ENCODE data around the gene CCDC201. TPM values are rescaled to one million over a fixed set of nuclear protein-coding genes. Genes with fewer than 3 reads are reported as not detected.

Gene CCDC201
- polyA plus RNA-seq, 1 of the 3 experiments (the other 2 are of a cell fraction), result not detected

DNA sequence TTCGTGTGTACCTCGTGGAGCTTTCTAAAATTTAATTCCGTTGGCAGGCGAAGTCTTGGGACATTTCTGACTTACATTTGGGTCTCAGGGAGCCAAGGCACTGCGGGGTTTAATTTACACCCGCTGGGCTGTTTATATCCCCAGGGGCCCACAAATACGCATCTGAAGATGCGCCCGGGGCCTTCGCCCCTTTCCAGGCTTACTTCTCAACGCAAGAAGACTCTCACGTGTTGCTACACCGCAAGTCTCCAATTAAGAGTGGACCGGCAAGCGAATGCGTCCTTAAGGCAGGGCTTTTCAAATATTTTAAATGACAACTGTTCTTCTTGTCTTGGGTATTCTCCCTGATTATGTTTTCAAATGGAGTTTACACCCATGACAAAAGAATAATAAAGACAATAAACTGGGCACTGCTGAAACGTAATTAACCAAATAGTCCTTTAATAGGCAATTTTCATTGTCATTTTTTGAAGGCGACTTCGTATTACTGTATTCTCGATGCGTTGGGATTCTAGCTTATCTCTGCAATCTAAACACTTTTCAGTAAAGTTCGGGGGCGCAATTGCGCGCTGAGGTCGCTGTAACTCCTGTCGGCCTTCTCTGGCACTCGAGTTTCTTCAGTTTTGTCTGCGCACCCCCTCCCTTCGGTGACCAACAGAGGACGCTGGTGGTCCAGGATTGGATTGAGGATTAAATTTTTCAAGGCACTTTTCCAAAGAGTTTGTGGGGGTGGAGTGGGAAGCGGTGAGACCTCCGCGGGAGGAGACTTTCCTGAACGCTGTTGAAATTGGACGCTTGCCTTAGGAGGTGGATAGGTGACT is 49.0 kb upstream of the CCDC201 start (continued):
- TF ChIP-seq, protein P1, sequence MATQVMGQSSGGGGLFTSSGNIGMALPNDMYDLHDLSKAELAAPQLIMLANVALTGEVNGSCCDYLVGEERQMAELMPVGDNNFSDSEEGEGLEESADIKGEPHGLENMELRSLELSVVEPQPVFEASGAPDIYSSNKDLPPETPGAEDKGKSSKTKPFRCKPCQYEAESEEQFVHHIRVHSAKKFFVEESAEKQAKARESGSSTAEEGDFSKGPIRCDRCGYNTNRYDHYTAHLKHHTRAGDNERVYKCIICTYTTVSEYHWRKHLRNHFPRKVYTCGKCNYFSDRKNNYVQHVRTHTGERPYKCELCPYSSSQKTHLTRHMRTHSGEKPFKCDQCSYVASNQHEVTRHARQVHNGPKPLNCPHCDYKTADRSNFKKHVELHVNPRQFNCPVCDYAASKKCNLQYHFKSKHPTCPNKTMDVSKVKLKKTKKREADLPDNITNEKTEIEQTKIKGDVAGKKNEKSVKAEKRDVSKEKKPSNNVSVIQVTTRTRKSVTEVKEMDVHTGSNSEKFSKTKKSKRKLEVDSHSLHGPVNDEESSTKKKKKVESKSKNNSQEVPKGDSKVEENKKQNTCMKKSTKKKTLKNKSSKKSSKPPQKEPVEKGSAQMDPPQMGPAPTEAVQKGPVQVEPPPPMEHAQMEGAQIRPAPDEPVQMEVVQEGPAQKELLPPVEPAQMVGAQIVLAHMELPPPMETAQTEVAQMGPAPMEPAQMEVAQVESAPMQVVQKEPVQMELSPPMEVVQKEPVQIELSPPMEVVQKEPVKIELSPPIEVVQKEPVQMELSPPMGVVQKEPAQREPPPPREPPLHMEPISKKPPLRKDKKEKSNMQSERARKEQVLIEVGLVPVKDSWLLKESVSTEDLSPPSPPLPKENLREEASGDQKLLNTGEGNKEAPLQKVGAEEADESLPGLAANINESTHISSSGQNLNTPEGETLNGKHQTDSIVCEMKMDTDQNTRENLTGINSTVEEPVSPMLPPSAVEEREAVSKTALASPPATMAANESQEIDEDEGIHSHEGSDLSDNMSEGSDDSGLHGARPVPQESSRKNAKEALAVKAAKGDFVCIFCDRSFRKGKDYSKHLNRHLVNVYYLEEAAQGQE (IDR thresholded peaks at IDR 0.05; ENCODE audit: low read depth, low read length), result no peak
- TF ChIP-seq RAD21 (IDR thresholded peaks at IDR 0.05; ENCODE audit: low read length) (peak; percentile 93), MXI1 (IDR thresholded peaks at IDR 0.05; ENCODE audit: low read depth, low read length) (no peak), NRF1 (IDR thresholded peaks at IDR 0.05; ENCODE audit: low read depth, low read length) (no peak), EZH2phosphoT487 (IDR thresholded peaks at IDR 0.05; ENCODE audit: borderline replicate concordance, low read depth) (no peak), GABPA (IDR thresholded peaks at IDR 0.05; ENCODE audit: low read depth) (no peak), TEAD4 (IDR thresholded peaks at IDR 0.05; ENCODE audit: borderline replicate concordance, insufficient read depth) (no peak), CHD2 (IDR thresholded peaks at IDR 0.05; ENCODE audit: low read length, partially characterized antibody) (no peak), RXRA (IDR thresholded peaks at IDR 0.05; ENCODE audit: borderline replicate concordance, low read depth) (no peak), SIN3A (IDR thresholded peaks at IDR 0.05; ENCODE audit: borderline replicate concordance, low read depth, low read length) (no peak), RFX5 (IDR thresholded peaks at IDR 0.05; ENCODE audit: low read length) (no peak), GATA2 (CRISPR knock-in tag; IDR thresholded peaks at IDR 0.05) (0 out of 2 replicates have a peak, but pooled peaks have one; percentile 27), TAF1 (IDR thresholded peaks at IDR 0.05; ENCODE audit: borderline replicate concordance, low read depth, low read length) (no peak), MEF2A (IDR thresholded peaks at IDR 0.05; ENCODE audit: borderline replicate concordance, low read depth) (no peak)
- TF ChIP-seq, protein P2, sequence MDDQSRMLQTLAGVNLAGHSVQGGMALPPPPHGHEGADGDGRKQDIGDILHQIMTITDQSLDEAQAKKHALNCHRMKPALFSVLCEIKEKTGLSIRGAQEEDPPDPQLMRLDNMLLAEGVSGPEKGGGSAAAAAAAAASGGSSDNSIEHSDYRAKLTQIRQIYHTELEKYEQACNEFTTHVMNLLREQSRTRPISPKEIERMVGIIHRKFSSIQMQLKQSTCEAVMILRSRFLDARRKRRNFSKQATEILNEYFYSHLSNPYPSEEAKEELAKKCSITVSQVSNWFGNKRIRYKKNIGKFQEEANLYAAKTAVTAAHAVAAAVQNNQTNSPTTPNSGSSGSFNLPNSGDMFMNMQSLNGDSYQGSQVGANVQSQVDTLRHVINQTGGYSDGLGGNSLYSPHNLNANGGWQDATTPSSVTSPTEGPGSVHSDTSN (IDR thresholded peaks at IDR 0.05), result 0 out of 2 replicates have a peak, but pooled peaks have one; percentile 6
- TF ChIP-seq, protein P3, sequence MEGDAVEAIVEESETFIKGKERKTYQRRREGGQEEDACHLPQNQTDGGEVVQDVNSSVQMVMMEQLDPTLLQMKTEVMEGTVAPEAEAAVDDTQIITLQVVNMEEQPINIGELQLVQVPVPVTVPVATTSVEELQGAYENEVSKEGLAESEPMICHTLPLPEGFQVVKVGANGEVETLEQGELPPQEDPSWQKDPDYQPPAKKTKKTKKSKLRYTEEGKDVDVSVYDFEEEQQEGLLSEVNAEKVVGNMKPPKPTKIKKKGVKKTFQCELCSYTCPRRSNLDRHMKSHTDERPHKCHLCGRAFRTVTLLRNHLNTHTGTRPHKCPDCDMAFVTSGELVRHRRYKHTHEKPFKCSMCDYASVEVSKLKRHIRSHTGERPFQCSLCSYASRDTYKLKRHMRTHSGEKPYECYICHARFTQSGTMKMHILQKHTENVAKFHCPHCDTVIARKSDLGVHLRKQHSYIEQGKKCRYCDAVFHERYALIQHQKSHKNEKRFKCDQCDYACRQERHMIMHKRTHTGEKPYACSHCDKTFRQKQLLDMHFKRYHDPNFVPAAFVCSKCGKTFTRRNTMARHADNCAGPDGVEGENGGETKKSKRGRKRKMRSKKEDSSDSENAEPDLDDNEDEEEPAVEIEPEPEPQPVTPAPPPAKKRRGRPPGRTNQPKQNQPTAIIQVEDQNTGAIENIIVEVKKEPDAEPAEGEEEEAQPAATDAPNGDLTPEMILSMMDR (IDR thresholded peaks at IDR 0.05), result peak; percentile 100
- TF ChIP-seq, protein P4, sequence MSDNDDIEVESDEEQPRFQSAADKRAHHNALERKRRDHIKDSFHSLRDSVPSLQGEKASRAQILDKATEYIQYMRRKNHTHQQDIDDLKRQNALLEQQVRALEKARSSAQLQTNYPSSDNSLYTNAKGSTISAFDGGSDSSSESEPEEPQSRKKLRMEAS (IDR thresholded peaks at IDR 0.05; ENCODE audit: low read depth), result peak; percentile 19; the same call in 1 of the 2 replicates
- TF ChIP-seq, protein P5, sequence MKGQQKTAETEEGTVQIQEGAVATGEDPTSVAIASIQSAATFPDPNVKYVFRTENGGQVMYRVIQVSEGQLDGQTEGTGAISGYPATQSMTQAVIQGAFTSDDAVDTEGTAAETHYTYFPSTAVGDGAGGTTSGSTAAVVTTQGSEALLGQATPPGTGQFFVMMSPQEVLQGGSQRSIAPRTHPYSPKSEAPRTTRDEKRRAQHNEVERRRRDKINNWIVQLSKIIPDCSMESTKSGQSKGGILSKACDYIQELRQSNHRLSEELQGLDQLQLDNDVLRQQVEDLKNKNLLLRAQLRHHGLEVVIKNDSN (IDR thresholded peaks at IDR 0.05; ENCODE audit: borderline replicate concordance, low read depth), result no peak
- TF ChIP-seq, protein P6, sequence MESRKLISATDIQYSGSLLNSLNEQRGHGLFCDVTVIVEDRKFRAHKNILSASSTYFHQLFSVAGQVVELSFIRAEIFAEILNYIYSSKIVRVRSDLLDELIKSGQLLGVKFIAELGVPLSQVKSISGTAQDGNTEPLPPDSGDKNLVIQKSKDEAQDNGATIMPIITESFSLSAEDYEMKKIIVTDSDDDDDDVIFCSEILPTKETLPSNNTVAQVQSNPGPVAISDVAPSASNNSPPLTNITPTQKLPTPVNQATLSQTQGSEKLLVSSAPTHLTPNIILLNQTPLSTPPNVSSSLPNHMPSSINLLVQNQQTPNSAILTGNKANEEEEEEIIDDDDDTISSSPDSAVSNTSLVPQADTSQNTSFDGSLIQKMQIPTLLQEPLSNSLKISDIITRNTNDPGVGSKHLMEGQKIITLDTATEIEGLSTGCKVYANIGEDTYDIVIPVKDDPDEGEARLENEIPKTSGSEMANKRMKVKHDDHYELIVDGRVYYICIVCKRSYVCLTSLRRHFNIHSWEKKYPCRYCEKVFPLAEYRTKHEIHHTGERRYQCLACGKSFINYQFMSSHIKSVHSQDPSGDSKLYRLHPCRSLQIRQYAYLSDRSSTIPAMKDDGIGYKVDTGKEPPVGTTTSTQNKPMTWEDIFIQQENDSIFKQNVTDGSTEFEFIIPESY (IDR thresholded peaks at IDR 0.05; ENCODE audit: borderline replicate concordance, low read depth), result no peak
